HG03469 (cell line): ENCODE results near the gene PHF21B.
"Not testable (repeated sequence)": the region's sequence is repeated elsewhere in the genome, so short reads cannot be mapped to it uniquely, and the experiment has no call there.

ENCODE experiments used
- ATAC-seq: cut with Tn5 transposase; IDR thresholded peaks from one replicate; pipeline ENCODE4 v1.9.1; 2021; ENCODE audit warnings: mild to moderate bottlenecking, moderate library complexity, moderate number of reproducible peaks; ENCODE audit not compliant: unreplicated experiment

The PHF21B gene

DNA sequence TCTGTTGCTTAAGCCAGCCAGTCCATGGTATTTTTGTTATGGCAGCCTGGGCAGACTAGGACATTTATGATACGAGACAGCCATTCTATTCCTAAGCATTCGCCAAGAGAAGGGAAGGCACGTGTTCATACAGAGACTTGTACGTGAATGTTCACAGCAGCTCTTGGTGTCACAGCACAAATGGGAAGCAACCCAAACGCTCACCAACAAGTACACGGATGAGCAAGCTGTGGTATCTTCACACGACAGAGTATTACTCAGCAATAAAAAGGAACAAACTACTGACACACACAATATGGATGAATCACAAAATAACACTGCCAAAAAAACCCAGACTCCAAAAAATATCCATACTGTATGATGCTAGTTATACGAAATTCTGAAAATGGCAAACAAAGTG is 85.1 kb downstream of the PHF21B start:
- no peak for ATAC-seq

DNA sequence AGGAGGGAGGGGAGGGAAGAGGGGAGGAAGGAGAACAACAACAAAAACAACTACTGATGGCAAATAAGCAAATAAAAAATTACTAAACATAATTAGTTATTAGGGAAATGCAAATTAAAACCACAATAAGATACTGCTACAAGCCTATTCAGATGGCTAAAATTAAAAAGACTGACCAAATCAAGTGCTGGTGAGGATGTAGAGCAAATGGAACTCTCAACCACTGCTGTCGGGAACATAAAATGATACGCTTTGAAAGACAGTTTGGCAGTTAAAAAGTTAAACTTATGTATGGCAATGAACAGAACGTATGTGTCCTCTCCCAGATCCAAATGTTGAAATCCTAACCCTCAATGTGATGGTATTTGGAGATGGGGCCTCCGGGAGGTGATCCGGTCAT is 85.7 kb downstream of the PHF21B start:
- no peak for ATAC-seq

DNA sequence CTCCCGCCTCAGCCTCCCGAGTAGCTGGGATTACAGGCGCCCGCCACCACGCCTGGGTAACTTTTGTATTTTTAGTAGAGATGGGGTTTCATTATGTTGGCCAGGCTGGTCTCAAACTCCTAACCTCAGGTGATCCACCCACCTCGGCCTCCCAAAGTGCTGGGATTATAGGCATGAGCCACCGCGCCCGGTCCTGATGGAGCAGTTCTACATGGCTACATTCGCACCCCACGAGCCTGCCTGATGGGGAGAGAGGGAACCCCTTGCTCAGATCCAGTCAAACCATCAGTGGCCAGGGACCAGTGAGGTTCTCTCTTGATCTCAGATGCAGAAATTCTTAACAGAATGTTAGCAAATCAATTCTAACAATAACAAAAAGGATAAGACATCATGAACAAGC is 88.0 kb downstream of the PHF21B start:
- not testable (repeated sequence) for ATAC-seq

- no peak for ATAC-seq
Observed at GRCh38 chr22:44920183-44920582, 89.6 kb downstream of the PHF21B start.

DNA sequence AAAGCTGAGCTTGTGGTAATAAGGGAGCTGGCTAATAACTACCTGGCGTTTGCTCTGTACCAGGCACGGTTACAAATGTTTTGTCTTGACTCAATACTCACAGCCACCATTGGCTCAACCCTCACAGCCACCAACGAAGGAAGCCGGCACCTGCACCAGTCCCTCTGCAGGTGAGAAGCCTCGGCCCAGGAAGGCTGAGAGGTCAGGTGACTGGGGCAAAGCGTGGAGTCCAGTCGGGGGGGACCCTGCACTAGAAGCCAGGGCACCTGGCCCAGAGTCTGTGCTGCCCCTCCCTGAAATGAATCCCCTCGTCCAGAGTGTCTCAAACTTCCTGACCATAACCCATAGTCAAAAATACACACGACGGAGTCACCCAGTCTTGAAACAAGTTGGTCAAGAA is 90.1 kb downstream of the PHF21B start:
- ATAC-seq: no peak

DNA sequence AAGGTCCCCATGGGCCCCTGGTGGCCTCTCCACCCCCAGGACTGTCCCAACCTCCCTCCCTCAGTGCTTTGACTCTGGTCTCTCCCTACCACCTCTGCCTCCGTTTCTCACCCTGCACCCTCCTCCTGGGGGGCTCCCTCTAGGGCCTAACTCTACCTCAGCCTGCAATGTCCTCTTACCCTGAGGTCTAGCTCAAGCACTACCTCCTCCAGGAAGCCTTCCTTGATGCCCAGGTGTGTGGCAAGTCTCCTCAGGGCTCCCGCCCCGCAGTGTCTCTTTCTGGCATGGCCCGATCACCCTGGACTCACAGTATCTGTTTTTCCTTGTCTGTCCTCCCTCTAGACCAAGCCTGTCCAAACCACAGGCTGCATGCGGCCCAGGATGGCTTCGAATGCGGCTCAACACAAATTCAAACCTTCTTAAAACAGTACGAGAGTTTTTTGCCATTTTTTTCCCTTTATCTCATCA is 90.8 kb downstream of the PHF21B start:
- ATAC-seq: no peak

- ATAC-seq: no peak
Observed at GRCh38 chr22:44918166-44918924, 91.5 kb downstream of the PHF21B start.

DNA sequence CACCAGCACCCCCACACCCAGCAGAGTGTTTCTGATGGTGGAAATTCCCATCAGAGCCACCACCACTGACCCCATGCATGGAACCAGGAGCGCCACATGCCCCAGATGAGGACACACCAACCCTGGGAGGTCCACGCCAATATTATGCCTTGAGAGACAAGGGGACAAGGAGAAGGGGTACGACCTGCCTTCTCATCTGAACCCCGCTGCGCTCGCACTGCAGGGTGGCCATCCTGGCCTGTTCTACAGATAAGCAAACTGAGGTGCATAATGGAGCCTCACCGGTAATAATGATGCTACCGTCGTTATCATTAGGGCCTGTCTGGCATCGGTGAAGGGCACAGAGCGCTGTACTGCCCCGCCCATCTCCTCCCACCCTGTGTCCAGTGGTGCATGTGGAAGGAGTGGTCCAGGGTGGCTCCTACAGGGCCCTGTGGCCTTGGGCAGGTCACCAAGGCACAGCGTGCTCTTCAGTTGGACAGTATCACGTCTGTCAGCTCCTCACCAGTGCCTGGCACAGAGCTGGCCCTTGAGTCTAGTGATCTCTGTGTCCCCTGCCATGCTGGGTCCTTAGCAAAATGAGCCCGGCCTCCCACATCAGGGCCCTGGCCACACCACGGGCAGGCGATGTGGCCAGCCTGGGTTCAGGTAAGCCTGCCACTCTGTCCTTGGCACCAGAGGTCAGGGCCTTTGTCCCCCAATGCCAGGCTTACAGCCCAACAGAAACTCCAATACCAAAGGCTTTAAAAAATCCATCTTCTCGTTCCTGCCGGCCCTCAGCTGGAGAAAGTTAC is 92.2 kb downstream of the PHF21B start:
- ATAC-seq: no peak

- no peak for ATAC-seq
Observed at GRCh38 chr22:44916281-44917231, 93.2 kb downstream of the PHF21B start.

- no peak for ATAC-seq
Observed at GRCh38 chr22:44915441-44915840, 94.4 kb downstream of the PHF21B start.

DNA sequence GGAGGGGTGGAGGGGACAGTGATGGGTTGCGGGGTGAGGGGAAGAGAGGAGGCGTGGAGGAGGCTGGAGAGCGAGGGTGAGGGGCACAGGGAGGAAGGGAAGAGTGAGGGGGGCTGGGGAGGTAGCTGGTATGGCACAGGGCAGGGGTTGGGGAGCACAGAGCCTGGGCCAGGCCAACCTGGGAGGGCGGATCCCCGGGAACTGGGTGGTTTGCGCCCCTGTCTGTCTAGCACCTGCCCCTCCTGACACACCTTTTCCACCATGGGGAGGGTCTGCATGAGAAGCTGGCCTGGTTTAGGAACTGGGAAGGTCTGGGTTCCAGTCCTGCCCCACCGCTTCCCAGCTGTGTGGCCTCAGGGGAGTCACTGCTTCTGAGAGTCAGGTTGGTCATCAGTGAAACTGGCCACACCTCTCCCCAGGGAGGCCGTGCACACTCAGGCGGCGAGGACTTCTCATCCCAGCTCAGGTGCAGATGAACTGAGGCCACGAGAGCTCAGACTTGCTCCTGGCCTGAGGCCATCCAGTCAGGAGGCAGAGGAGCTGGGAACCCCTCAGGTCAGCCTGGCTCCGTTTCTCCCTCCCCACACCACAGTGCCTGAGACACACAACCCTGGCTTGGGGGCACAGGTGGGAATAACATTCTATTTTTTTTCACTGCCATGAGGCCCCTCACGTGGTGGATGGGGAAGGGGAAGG is 95.6 kb downstream of the PHF21B start:
- no peak for ATAC-seq

- no peak for ATAC-seq
Observed at GRCh38 chr22:44913198-44913983, 96.4 kb downstream of the PHF21B start.

GRCh38 chr22:44909241-44909640 is 100.6 kb downstream of the PHF21B start:
- ATAC-seq: no peak

GRCh38 chr22:44907765-44908737 is 101.8 kb downstream of the PHF21B start:
- ATAC-seq: no peak

DNA sequence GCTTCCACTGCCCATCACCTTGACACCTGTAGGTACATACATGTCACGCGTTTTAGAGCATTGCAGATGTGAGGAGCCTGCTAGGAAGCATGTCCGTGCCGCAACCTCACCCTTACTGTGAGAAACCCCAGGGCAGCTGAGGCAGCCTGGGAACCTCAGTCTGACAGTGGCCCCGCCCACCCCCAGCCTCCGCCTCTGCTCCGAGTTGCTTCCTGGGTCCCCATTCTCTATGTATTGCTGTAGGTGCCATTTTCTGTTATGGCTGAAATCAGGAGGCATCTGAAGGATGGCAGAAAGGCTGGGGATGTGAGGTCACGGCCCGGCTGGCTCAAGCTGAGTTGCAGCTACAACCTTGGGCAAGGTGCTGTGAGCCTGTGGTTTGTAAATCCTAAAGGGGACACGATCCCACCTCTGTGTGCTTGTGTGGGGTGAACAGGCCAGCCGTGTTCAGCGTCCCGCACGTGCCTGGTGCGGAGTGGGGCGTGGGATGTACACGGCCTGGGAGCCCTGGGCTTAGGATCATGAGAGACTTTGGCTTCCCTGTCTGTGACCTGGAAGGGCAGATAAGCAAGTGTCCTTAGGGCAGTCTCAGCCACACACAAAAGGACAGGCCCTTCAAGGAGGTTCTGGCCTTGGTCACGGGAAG is 102.7 kb downstream of the PHF21B start:
- ATAC-seq: no peak

DNA sequence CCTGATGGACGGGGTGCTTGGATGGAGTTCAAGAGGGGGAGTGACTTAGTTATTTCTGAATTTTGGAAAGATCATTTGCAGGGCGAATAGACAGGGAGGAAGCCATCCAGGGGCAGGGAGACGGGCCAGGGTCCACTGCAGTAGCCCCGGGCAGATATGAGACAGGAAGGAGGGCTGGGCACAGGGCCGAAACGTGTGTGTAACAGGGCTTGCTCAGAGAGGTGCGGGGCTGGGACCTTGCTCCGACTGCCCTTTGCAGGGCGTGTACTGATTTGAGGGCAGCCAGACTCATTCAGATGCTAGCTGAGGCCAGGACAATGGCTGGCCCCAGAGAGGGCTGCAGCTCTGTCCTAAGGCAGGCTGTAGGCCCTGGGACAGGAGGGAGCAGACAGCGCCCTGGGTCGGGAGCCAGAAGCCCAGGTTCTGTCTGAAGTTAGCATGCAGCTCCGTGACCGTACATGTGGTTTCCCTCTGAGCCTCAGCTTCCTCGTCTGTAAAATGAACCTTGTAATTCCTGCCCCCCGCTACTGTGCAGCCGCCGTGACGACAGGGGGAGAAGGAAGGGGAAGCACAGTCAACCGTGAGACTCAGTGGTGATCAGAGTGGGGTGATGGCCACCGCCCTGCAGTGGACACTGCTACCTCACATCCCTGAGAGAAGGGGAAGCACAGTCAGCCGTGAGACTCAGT is 103.4 kb downstream of the PHF21B start:
- no peak for ATAC-seq

DNA sequence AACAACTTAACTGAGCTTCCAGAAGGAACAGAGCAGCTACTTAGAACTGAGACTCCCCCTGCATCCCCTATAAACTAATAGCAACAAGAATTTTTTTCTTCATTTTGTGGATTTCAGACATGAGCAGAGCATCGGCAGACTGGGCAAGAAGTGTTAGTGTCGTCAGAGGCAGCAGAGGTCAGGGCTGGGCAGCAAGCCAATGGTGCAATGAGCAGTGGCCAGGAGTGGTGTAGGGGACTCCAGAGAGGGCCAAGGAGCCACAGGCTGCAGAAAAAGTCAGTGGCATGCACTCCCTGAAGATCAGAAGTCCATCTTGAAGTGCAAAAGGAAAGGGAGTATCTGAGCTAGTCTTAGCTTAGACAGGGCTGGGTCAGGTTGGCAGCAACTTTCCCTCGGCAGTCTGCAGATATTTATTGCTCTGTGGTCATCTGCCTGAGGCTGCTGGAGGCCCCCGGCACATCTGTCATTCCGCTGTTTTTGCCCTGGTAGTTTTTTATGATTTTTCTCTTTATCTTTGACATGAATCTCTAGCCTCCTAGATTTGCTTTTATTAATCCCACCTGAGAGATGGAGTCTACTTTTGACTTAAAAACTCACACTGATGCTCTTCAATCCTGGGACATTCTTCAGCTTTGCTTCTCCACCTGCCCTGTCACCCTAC is 105.2 kb downstream of the PHF21B start:
- not testable (repeated sequence) for ATAC-seq
